Osteoblast (primary cell): ENCODE measurements around the gene PRLR. TPM values are rescaled to one million over a fixed set of nuclear protein-coding genes. Genes with fewer than 3 reads are reported as not detected.

ENCODE experiments used
- DNase-seq: peaks from one replicate; pipeline ENCODE4 v3.0.0; 2011; ENCODE audit warnings: low spot score, mixed read lengths; ENCODE audit not compliant: insufficient read length; ENCODE audit errors: missing footprints
- H2AFZ ChIP-seq: 2 replicates; pipeline ENCODE4 v1.6.0; 2011; ENCODE audit warnings: mild to moderate bottlenecking, low read length
- H3K27ac ChIP-seq: 2 replicates; pipeline ENCODE4 v1.5.1; 2011; ENCODE audit warnings: mild to moderate bottlenecking, low read depth, low read length, moderate library complexity
- H3K27me3 ChIP-seq: 2 replicates; pipeline ENCODE4 v1.6.0; 2012; ENCODE audit warnings: mild to moderate bottlenecking, control low read depth, inconsistent platforms, low read length, moderate library complexity; ENCODE audit not compliant: insufficient read depth
- H3K36me3 ChIP-seq: 2 replicates; pipeline ENCODE4 v1.5.1; 2011; ENCODE audit warnings: mild to moderate bottlenecking, low read length, control low read depth, moderate library complexity; ENCODE audit not compliant: insufficient read depth
- H3K4me1 ChIP-seq: 2 replicates; pipeline ENCODE4 v1.5.1; 2011; ENCODE audit warnings: mild to moderate bottlenecking, low read length, control low read depth, moderate library complexity; ENCODE audit not compliant: insufficient read depth
- H3K4me2 ChIP-seq: 2 replicates; pipeline ENCODE4 v1.6.0; 2011; ENCODE audit warnings: mild to moderate bottlenecking, low read length; ENCODE audit not compliant: insufficient read depth
- H3K4me3 ChIP-seq: fragments of 200-600 bp; sonication (generic); 3 replicates; pipeline ENCODE4 v1.5.1; 2012; ENCODE audit warnings: mild to moderate bottlenecking, low read length, inconsistent platforms; ENCODE audit not compliant: insufficient read depth
- H3K79me2 ChIP-seq: 2 replicates; pipeline ENCODE4 v1.6.0; 2012; ENCODE audit warnings: mild to moderate bottlenecking, low read length, control low read depth, inconsistent platforms; ENCODE audit not compliant: insufficient read depth
- H3K9me3 ChIP-seq: 2 replicates; pipeline ENCODE4 v1.5.1; 2011; ENCODE audit warnings: low read depth, low read length, control low read depth
- H4K20me1 ChIP-seq: 2 replicates; pipeline ENCODE4 v1.6.0; 2012; ENCODE audit warnings: mild to moderate bottlenecking, low read length, control low read depth; ENCODE audit not compliant: insufficient read depth
- total RNA-seq: library from RNA; depleted of rRNA; stranded (reverse); fragments of >200 nt; gene quantifications from 2 replicates; pipeline ENCODE4 v1.2.3, GENCODE V29; 2012
- TF ChIP-seq, protein P1 (sequence below): IDR thresholded peaks from 2 replicates; pipeline ENCODE4 v1.5.1; 2011; ENCODE audit warnings: mild to moderate bottlenecking, low read depth, low read length, moderate library complexity; ENCODE audit errors: extremely low read depth

PRLR gene
- total RNA-seq, 1 donor: under 0.01 TPM

GRCh38 chr5:35083150-35083549 is 147.1 kb downstream of the PRLR start:
- Histone ChIP-seq H3K36me3 (no peaks in the 10 kb centered on the region), H2AFZ (no peak overlapping the region), H3K4me1 (peaks cover 5% of the 10 kb centered on the region), H3K27ac (no peak overlapping the region), H3K79me2 (no peaks in the 10 kb centered on the region), H3K4me3 (no peak overlapping the region), H3K4me2 (no peak overlapping the region), H4K20me1 (no peaks in the 10 kb centered on the region), H3K9me3 (no peaks in the 10 kb centered on the region), H3K27me3 (no peaks in the 10 kb centered on the region)
- TF ChIP-seq, protein P1, sequence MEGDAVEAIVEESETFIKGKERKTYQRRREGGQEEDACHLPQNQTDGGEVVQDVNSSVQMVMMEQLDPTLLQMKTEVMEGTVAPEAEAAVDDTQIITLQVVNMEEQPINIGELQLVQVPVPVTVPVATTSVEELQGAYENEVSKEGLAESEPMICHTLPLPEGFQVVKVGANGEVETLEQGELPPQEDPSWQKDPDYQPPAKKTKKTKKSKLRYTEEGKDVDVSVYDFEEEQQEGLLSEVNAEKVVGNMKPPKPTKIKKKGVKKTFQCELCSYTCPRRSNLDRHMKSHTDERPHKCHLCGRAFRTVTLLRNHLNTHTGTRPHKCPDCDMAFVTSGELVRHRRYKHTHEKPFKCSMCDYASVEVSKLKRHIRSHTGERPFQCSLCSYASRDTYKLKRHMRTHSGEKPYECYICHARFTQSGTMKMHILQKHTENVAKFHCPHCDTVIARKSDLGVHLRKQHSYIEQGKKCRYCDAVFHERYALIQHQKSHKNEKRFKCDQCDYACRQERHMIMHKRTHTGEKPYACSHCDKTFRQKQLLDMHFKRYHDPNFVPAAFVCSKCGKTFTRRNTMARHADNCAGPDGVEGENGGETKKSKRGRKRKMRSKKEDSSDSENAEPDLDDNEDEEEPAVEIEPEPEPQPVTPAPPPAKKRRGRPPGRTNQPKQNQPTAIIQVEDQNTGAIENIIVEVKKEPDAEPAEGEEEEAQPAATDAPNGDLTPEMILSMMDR: no peak
- no peak for DNase-seq

DNA sequence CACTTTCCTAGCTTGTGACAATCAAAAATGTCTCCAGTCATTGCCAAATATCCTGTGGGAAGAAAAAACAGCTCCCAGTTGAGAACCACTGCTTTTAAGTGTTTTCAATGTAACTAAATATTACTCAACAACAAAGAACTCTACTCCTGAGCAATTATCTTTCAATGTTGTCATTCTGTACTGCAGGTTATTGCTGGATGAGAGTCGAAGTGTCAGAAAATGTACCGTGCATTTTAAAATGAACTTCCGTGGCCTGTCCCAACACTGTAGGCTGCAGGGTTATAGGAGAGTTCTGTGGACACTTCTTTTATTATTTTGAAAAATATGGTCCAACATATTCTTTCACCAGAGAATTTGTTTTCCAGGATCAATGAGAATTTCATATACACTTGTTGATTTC is 147.8 kb downstream of the PRLR start:
- Histone ChIP-seq H3K36me3 (no peaks in the 10 kb centered on the region), H4K20me1 (no peaks in the 10 kb centered on the region), H3K4me1 (no peaks in the 10 kb centered on the region), H2AFZ (no peak overlapping the region), H3K27me3 (no peaks in the 10 kb centered on the region), H3K9me3 (no peaks in the 10 kb centered on the region), H3K27ac (no peak overlapping the region), H3K79me2 (no peaks in the 10 kb centered on the region), H3K4me3 (no peak overlapping the region), H3K4me2 (no peak overlapping the region)
- TF ChIP-seq, protein P1: no peak
- no peak for DNase-seq

- no peak for DNase-seq
- H4K20me1 ChIP-seq: no peaks in the 10 kb centered on the region
- H3K4me2 ChIP-seq: no peak overlapping the region
- no peaks in the 10 kb centered on the region for H3K4me1 ChIP-seq
- H3K36me3 ChIP-seq: no peaks in the 10 kb centered on the region
- H3K79me2 ChIP-seq: no peaks in the 10 kb centered on the region
- TF ChIP-seq, protein P1: no peak
- no peak overlapping the region for H3K27ac ChIP-seq
- H2AFZ ChIP-seq: no peak overlapping the region
- H3K4me3 ChIP-seq: no peak overlapping the region
- H3K9me3 ChIP-seq: no peaks in the 10 kb centered on the region
- no peaks in the 10 kb centered on the region for H3K27me3 ChIP-seq
These were observed 149.2 kb downstream of the PRLR start for GRCh38 chr5:35081134-35081533.

DNA sequence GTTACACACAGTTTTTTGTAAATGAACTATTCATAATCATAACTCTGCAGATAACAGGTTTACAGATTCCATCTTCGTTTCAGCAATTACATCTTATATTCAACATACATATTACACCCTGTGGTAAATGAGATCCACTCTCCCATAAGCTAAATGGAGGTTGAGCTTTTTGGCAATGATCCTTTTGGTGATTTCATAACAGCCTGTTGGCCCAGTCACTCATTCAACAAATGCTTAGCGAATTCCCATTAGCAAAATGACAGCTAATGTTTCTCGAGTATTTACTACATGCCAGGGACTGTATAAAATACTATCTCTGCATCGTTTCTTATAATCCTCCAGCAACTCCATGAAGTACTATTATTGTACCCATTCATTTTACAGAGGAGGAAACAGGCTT is 157.1 kb downstream of the PRLR start:
- Histone ChIP-seq H3K27me3 (no peaks in the 10 kb centered on the region), H3K9me3 (no peaks in the 10 kb centered on the region), H3K36me3 (no peaks in the 10 kb centered on the region), H4K20me1 (no peaks in the 10 kb centered on the region), H3K4me1 (no peaks in the 10 kb centered on the region), H3K4me2 (no peak overlapping the region), H3K79me2 (no peaks in the 10 kb centered on the region), H3K4me3 (no peak overlapping the region), H3K27ac (no peak overlapping the region), H2AFZ (no peak overlapping the region)
- TF ChIP-seq, protein P1: no peak
- peak; percentile 59 for DNase-seq
